AG10803 (cell line): ENCODE results near the gene OTULIN.

Experiments used
- DNase-seq: peaks from one replicate; pipeline ENCODE4 v3.0.0; 2010; ENCODE audit warnings: low read depth
- H3K4me3 ChIP-seq: 2 replicates; pipeline ENCODE4 v1.5.1; 2011; ENCODE audit warnings: mild to moderate bottlenecking, low read length, control low read depth
- TF ChIP-seq, protein P1 (sequence below): conservative IDR thresholded peaks from 2 replicates; pipeline ENCODE4 v1.5.1; 2011; ENCODE audit warnings: mild to moderate bottlenecking, low read length, control low read depth, inconsistent platforms

Gene OTULIN

DNA sequence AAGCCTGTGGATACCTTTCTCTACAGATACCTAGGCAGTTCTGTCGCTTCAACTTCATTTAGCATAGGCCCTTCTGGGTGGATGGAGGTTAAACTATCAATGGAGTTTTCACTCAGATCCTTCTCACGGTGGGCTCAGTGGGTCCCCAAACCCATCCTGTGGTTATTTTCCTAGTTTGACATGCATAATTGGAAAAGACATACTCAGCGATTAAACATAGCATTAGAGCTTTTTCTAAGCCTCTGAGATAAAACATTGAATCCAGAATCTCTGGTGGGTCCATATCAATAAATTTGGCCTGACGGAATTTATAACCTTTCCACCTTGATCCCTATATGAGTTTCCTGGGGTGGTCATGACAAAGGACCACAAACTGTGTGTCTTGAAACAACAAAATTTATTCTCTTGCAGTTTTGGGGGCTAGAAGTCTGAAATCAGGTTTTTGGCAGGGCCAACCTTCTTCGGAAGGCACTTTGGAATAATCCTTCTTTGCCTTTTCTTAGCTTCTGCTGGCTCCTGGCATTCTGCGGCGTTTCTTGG is 1.7 kb upstream of the OTULIN start:
- DNase-seq: no peak
- H3K4me3 ChIP-seq: no peak overlapping the region
- TF ChIP-seq, protein P1, sequence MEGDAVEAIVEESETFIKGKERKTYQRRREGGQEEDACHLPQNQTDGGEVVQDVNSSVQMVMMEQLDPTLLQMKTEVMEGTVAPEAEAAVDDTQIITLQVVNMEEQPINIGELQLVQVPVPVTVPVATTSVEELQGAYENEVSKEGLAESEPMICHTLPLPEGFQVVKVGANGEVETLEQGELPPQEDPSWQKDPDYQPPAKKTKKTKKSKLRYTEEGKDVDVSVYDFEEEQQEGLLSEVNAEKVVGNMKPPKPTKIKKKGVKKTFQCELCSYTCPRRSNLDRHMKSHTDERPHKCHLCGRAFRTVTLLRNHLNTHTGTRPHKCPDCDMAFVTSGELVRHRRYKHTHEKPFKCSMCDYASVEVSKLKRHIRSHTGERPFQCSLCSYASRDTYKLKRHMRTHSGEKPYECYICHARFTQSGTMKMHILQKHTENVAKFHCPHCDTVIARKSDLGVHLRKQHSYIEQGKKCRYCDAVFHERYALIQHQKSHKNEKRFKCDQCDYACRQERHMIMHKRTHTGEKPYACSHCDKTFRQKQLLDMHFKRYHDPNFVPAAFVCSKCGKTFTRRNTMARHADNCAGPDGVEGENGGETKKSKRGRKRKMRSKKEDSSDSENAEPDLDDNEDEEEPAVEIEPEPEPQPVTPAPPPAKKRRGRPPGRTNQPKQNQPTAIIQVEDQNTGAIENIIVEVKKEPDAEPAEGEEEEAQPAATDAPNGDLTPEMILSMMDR: no peak

DNA sequence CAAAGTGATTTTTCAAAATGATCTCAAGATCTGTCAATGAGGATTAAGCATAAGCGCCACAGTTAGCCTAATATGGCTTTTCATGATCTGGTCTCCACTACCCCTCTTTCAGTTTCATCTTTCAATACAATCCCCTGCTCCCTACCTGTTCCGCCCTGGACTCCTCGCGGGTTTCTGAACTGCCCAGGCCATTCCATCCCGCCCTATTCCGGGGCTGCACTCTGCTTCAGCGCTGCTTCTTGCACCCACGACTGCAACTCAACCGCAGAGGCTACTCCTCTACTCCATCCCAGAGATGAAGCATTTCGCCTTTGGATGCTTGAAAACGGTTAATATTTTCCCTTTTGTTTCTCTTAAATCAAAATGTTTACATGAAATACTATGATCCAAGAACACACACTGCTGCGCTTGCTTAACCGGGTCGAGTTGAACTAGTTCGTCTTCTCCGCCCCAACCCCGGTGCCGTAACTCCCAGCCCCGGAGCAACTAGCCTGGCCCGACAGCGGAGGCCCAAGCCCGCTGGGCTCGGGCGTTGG is 716 bp upstream of the OTULIN start:
- peak; percentile 25 for DNase-seq

DNA sequence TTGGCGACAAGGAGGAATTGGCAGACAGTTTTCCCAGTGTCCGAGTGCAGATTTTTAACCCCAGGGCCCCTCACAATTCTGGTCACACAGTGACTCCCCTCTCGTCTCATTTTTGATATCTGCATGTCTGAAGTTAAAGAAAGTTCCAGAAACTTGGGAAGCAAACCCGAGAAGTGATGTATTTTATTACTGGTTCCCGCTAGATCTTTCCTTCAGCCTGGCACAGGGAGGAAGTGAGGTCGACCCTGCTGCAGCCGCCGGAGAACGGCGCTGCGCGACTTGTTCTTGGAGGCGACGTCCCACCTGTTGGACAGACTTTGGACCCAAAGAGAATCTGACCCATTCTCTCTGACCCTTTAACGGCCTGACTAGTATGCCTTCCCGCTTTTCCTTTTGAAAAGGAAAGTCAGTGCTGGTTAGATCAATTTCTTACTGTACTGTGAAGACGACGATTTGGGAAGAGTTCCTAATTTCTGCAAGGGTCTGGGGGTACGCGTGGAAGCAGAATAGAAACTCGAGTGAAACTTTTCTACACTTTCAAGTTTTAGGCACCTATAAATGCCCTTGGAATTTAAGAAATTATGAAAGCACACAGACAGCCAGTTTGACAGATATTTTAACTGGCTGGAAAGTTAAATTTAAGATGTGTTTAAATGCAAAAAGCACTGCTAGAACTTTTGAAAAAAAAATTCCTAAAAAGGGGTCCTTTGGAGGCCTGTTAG is 744 bp downstream of the OTULIN start:
- H3K4me3 ChIP-seq: peak overlapping the region; percentile 83
- TF ChIP-seq, protein P1: no peak
- no peak for DNase-seq

More for the DNA sequence above, 716 bp upstream of the OTULIN start:
- peak overlapping the region; percentile 83 for H3K4me3 ChIP-seq
- TF ChIP-seq, protein P1: no peak

DNA sequence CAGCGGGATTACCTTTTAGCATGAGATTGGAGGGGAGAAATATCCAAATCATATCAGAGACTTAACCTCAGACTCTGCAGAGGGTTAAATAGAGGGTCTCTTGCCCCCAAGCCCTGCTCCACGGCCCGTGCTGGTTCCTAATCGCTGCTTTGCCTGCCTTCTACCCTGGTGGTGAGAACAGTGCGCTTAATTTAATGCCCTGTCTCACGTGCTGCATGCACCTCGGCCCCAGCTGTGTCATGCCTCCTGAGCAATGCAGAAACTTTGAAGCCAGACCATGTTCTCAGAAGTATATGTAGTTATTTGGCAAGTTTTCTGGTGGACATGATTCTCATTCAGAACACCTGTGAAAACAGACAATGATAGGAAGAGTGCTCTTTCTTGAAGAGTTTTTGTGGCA is 1.4 kb downstream of the OTULIN start:
- TF ChIP-seq, protein P1: peak; percentile 16; the same call in 1 of the 2 replicates
- H3K4me3 ChIP-seq: peak overlapping the region; percentile 83
- no peak for DNase-seq

DNA sequence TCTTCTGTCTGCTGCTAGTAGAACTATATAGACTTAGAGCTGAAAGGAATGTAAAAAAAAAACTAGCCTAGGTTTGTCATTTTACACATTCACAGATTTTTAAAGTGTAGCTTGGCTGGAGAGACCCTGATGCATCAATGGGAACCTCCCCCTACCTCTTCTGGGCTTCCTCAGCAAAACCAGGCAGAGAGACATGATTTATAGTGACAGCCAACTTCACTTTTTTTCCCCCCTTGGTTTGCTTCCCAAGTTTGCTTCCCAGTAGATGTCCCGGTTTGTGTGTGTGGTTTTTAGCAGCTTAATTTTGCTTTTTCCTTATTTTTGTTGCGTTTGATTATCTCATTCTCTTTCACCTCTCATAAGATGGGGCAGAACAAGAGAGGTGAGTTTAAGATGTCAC is 1.8 kb downstream of the OTULIN start:
- DNase-seq: no peak
- H3K4me3 ChIP-seq: no peak overlapping the region; the same call in 1 of the 2 replicates
- TF ChIP-seq, protein P1: no peak

DNA sequence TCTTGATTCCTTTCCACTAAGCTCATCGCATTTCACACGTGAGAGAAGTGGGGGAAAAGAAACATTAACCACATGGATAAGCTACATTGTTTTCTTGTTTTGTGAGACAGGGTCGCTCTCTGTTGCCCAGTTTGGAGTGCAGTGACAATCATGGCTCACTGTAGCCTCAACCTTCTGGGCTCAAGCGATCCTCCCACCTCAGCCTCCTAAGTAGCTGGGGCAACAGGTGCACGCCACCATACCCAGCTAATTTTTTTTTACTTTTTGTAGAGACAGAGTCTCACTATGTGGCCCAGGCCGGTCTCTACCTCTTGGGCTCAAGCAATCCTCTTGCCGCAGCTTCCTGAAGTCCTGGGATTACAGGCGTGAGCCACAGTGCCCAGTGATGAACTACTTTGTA is 2.8 kb downstream of the OTULIN start:
- no peak for DNase-seq
- H3K4me3 ChIP-seq: no peak overlapping the region
- TF ChIP-seq, protein P1: no peak

DNA sequence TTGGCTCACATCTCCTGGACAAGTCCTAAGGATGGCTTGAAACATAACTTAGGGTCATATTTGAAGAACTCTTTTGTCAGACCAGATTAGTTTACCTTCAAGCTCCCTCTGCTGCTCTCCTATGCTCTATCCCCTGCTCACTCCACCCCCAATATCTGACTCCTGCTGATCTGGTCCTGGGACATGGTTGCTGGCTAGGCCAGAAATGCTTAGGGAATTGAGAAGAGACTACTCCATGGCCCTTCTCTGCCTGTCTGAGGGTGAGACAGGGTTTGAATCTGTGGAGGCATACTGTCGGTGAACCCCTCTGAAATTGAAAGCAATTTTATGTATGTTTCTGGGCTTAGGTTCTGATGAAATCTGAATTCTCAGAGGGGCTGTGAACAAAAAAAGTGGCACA is 3.3 kb downstream of the OTULIN start:
- H3K4me3 ChIP-seq: no peak overlapping the region
- DNase-seq: no peak
- TF ChIP-seq, protein P1: no peak
